CD14-positive monocyte (primary cell): Measurements from ENCODE around the gene MAD1L1. TPM values are rescaled to one million over a fixed set of nuclear protein-coding genes. Genes with fewer than 3 reads are reported as not detected.

Experiments
- DNase-seq, 3 donors: peaks; one replicate each; pipeline ENCODE4 v3.0.0-alpha.2; 2011 to 2022
- H2AFZ ChIP-seq: 2 replicates; pipeline ENCODE4 v1.6.0; 2012; ENCODE audit warnings: mild to moderate bottlenecking, low read depth, low read length, inconsistent platforms; ENCODE audit not compliant: insufficient read depth, poor library complexity, severe bottlenecking
- H3K27ac ChIP-seq, 2 donors: 1 replicate in 1 of 2; 2 replicates in 1 of 2; pipeline ENCODE4 v1.5.1; 2012 to 2013; ENCODE audit warnings: low read length in 2 of 2, control low read depth in 1 of 2, inconsistent platforms in 1 of 2, low read depth in 1 of 2, mild to moderate bottlenecking in 1 of 2
- H3K27me3 ChIP-seq, 2 donors: one replicate each; pipeline versions ENCODE4 v1.6.0 to v1.6.1; 2011 to 2013; ENCODE audit warnings: low read length in 2 of 2; ENCODE audit not compliant: control insufficient read depth in 2 of 2, insufficient read depth in 2 of 2
- H3K36me3 ChIP-seq, 2 donors: replicated peaks in 1 of 2; 1 replicate in 1 of 2; 2 replicates in 1 of 2; pipeline versions ENCODE4 v1.5.1 to v1.6.1; 2012 to 2013; ENCODE audit warnings: low read length in 2 of 2, control low read depth in 1 of 2, inconsistent platforms in 1 of 2, mild to moderate bottlenecking in 1 of 2; ENCODE audit not compliant: insufficient read depth in 2 of 2, control insufficient read depth in 1 of 2
- H3K4me1 ChIP-seq, 2 donors: 1 replicate in 1 of 2; 2 replicates in 1 of 2; pipeline versions ENCODE4 v1.5.1 to v1.6.1; 2012 to 2013; ENCODE audit warnings: low read length in 2 of 2, control low read depth in 1 of 2, inconsistent platforms in 1 of 2, mild to moderate bottlenecking in 1 of 2, moderate library complexity in 1 of 2; ENCODE audit not compliant: insufficient read depth in 2 of 2, control insufficient read depth in 1 of 2
- H3K4me2 ChIP-seq: replicated peaks from 2 replicates; pipeline ENCODE3; 2012; ENCODE audit warnings: low read length, moderate library complexity, mild to moderate bottlenecking; ENCODE audit not compliant: poor library complexity, severe bottlenecking; ENCODE audit errors: extremely low read depth
- H3K4me3 ChIP-seq, 3 experiments: fragments of 200-600 bp in 1 of 3; sonication (generic) in 1 of 3; replicated peaks in 1 of 3; 1 replicate in 2 of 3; 2 replicates in 1 of 3; pipeline ENCODE4 v1.5.1; 2011 to 2013; ENCODE audit warnings: low read length in 3 of 3, mild to moderate bottlenecking in 3 of 3, control low read depth in 2 of 3, low read depth in 2 of 3, inconsistent platforms in 1 of 3, moderate library complexity in 1 of 3
- H3K79me2 ChIP-seq: 2 replicates; pipeline ENCODE4 v1.6.0; 2012; ENCODE audit warnings: mild to moderate bottlenecking, control low read depth, inconsistent platforms, low read length, moderate library complexity; ENCODE audit not compliant: insufficient read depth
- H3K9ac ChIP-seq: 2 replicates; pipeline ENCODE4 v1.6.0; 2017; ENCODE audit warnings: low read length, mild to moderate bottlenecking; ENCODE audit not compliant: insufficient read depth, poor library complexity, severe bottlenecking
- H3K9me3 ChIP-seq, 2 donors: replicated peaks in 1 of 2; 1 replicate in 1 of 2; 2 replicates in 1 of 2; pipeline versions ENCODE4 v1.5.1 to v1.6.1; 2012 to 2013; ENCODE audit warnings: low read length in 2 of 2, control low read depth in 1 of 2; ENCODE audit not compliant: control insufficient read depth in 1 of 2, insufficient read depth in 1 of 2
- H4K20me1 ChIP-seq: 2 replicates; pipeline ENCODE4 v1.6.0; 2012; ENCODE audit warnings: mild to moderate bottlenecking, low read length, control low read depth, moderate library complexity; ENCODE audit not compliant: insufficient read depth
- H3K27ac Mint-ChIP-seq, 7 donors: one replicate each; pipeline ENCODE4 v1.8.0; 2020; ENCODE audit warnings: mild to moderate bottlenecking in 7 of 7, mixed read lengths in 7 of 7, moderate library complexity in 6 of 7, inconsistent platforms in 2 of 7
- H3K27me3 Mint-ChIP-seq, 3 donors: one replicate each; pipeline ENCODE4 v1.8.0; 2021 to 2022; ENCODE audit warnings: low read depth in 3 of 3, mild to moderate bottlenecking in 3 of 3, mixed read lengths in 3 of 3, moderate library complexity in 3 of 3, inconsistent platforms in 1 of 3
- H3K36me3 Mint-ChIP-seq, 2 donors: one replicate each; pipeline ENCODE4 v1.8.0; 2020; ENCODE audit warnings: mixed read lengths in 2 of 2, inconsistent platforms in 1 of 2, mild to moderate bottlenecking in 1 of 2
- H3K4me1 Mint-ChIP-seq: one replicate; pipeline ENCODE4 v1.8.0; 2020; ENCODE audit warnings: mild to moderate bottlenecking, mixed read lengths
- H3K4me3 Mint-ChIP-seq, 2 donors: one replicate each; pipeline ENCODE4 v1.8.0; 2020; ENCODE audit warnings: mild to moderate bottlenecking in 2 of 2, mixed read lengths in 2 of 2, moderate library complexity in 1 of 2
- H3K9me3 Mint-ChIP-seq, 7 donors: one replicate each; pipeline ENCODE4 v1.8.0; 2020 to 2022; ENCODE audit warnings: mixed read lengths in 7 of 7, mild to moderate bottlenecking in 6 of 7, moderate library complexity in 6 of 7, inconsistent platforms in 2 of 7
- WGBS: methylation state at CpG from one replicate; pipeline ENCODE4 v1.1.5; 2013; ENCODE audit warnings: missing lambda C conversion rate; ENCODE audit not compliant: insufficient coverage; 5-methylcytosine and 5-hydroxymethylcytosine counted together
- intact Hi-C, 2 donors: fragments of 100-400 bp; cut with micrococcal nuclease; formaldehyde crosslinking; loops; one replicate each; pipeline versions ENCODE4 v1.15.0 to v1.15.1; 2023
- polyA plus RNA-seq, 3 donors: library from polyadenylated mRNA; depleted of rRNA in 1 of 3; unstranded in 2 of 3; stranded (reverse) in 1 of 3; fragments of 300-500 nt in 2 of 3; fragments of >200 nt in 1 of 3; fragmentation: Illumina TruSeq in 2 of 3; gene quantifications; 1 replicate in 2 of 3; 2 replicates in 1 of 3; pipeline ENCODE4 v1.2.3, GENCODE V29; 2012 to 2021
- TF ChIP-seq, protein P1 (sequence below): fragments of 200-600 bp; IDR thresholded peaks from one replicate; pipeline ENCODE4 v1.8.0; 2022; ENCODE audit warnings: antibody characterized with exemption, mild to moderate bottlenecking

MAD1L1 gene
- polyA plus RNA-seq, 3 donors = 22.0 to 39.4 (median 33.2) TPM

DNA sequence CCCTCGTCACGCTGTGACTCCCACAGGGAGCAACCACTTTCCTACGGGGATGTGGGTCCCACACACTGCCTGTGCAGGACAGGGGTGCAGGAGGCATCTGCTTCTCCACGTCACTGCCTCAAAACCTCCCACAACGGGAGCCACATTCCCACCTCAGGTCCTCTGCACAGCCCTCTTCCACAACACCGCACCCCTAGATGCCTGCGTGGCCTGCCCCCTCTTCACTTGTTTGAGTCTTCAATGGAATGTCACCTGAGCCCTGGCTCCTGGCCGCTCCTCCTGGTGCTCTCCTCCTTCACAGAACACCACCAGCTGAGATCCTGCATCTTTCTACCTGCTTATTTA is 73.6 kb downstream of the MAD1L1 start:
- Histone ChIP-seq H3K9ac (no peak overlapping the region), H4K20me1 (peaks cover 19% of the 10 kb centered on the region), H3K79me2 (no peaks in the 10 kb centered on the region), H3K27me3 (no peaks in the 10 kb centered on the region), H3K27ac (no peak overlapping the region), H2AFZ (no peak overlapping the region), H3K4me2 (no peak overlapping the region), H3K4me3 (no peak overlapping the region), H3K9me3 (no peaks in the 10 kb centered on the region), H3K36me3 (peaks cover 0 to 11% of the 10 kb centered on the region in 2 donors), H3K4me1 (no peaks in the 10 kb centered on the region)
- Mint-ChIP-seq H3K9me3 (peaks cover 0 to 2% (median 0%) of the 10 kb centered on the region in 7 donors), H3K27me3 (peaks cover 0 to 6% (median 1%) of the 10 kb centered on the region in 3 donors), H3K27ac (no peak overlapping the region), H3K4me3 (no peak overlapping the region), H3K36me3 (peaks cover 25 to 52% of the 10 kb centered on the region in 2 donors), H3K4me1 (peaks cover 3% of the 10 kb centered on the region)
- no peak for DNase-seq
- 96% methylated on average over 8 of the region's 8 CpGs for WGBS
- TF ChIP-seq, protein P1, sequence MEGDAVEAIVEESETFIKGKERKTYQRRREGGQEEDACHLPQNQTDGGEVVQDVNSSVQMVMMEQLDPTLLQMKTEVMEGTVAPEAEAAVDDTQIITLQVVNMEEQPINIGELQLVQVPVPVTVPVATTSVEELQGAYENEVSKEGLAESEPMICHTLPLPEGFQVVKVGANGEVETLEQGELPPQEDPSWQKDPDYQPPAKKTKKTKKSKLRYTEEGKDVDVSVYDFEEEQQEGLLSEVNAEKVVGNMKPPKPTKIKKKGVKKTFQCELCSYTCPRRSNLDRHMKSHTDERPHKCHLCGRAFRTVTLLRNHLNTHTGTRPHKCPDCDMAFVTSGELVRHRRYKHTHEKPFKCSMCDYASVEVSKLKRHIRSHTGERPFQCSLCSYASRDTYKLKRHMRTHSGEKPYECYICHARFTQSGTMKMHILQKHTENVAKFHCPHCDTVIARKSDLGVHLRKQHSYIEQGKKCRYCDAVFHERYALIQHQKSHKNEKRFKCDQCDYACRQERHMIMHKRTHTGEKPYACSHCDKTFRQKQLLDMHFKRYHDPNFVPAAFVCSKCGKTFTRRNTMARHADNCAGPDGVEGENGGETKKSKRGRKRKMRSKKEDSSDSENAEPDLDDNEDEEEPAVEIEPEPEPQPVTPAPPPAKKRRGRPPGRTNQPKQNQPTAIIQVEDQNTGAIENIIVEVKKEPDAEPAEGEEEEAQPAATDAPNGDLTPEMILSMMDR = no peak
- intact Hi-C loops = no loop called here

GRCh38 chr7:2158331-2159175 is 74.2 kb downstream of the MAD1L1 start:
- Histone ChIP-seq H3K4me2 (no peak overlapping the region), H2AFZ (no peak overlapping the region), H3K36me3 (peaks cover 0 to 11% of the 10 kb centered on the region in 2 donors), H4K20me1 (peaks cover 19% of the 10 kb centered on the region), H3K4me1 (no peaks in the 10 kb centered on the region), H3K79me2 (no peaks in the 10 kb centered on the region), H3K4me3 (no peak overlapping the region), H3K9ac (no peak overlapping the region), H3K9me3 (no peaks in the 10 kb centered on the region), H3K27me3 (no peaks in the 10 kb centered on the region), H3K27ac (no peak overlapping the region)
- intact Hi-C loops = no loop called here
- no peak for DNase-seq
- peaks cover 0 to 2% (median 0%) of the 10 kb centered on the region in 7 donors for H3K9me3 Mint-ChIP-seq
- H3K27me3 Mint-ChIP-seq = peaks cover 0 to 6% (median 1%) of the 10 kb centered on the region in 3 donors
- TF ChIP-seq, protein P1 = no peak
- H3K36me3 Mint-ChIP-seq = peaks cover 26 to 54% of the 10 kb centered on the region in 2 donors
- no peak overlapping the region for H3K4me3 Mint-ChIP-seq
- peak overlapping the region in 1 of 7 donors; percentile 14 for H3K27ac Mint-ChIP-seq
- WGBS = 95% methylated on average over 9 of the region's 13 CpGs
- peaks cover 3% of the 10 kb centered on the region for H3K4me1 Mint-ChIP-seq
